SK-N-SH (cell line): ENCODE data around the gene DPEP2NB. TPM values are rescaled to one million over a fixed set of nuclear protein-coding genes. Genes with fewer than 3 reads are reported as not detected.

Experiments used
- CTCF ChIA-PET: fragments of 300-600, 350-600 bp; formaldehyde crosslinking; extraction: SDS; loops from one replicate; lab custom pipeline; 2021; lab: Yijun Ruan, JAX
- POLR2A ChIA-PET: fragments of 350-600 bp; sonication (Branson Sonifier 250); formaldehyde crosslinking; extraction: SDS; loops from one replicate; lab custom pipeline; 2020; ENCODE audit warnings: antibody characterized with exemption, inconsistent platforms; lab: Yijun Ruan, JAX
- DNase-seq: peaks from one replicate; pipeline ENCODE4 v3.0.0; 2012
- H2AFZ ChIP-seq: fragments of 200-600 bp; sonication (generic); 2 replicates; pipeline ENCODE4 v1.8.1; 2016; ENCODE audit warnings: antibody characterized with exemption, mild to moderate bottlenecking, low read depth
- H3F3A ChIP-seq: fragments of 200-600 bp; sonication (generic); replicated peaks from 2 replicates; pipeline ENCODE3; 2016; ENCODE audit warnings: antibody characterized with exemption, mild to moderate bottlenecking; ENCODE audit not compliant: insufficient read depth
- H3K27ac ChIP-seq, 2 experiments: fragments of 200-500 bp in 1 of 2; fragments of 200-600 bp in 1 of 2; sonication (Bioruptor generic) in 1 of 2; sonication (generic), shearing (Covaris generic) in 1 of 2; 2 replicates each; pipeline versions ENCODE4 v1.5.1 to v1.6.1; 2014 to 2016; ENCODE audit warnings: low read depth in 2 of 2, inconsistent platforms in 1 of 2, low read length in 1 of 2, mild to moderate bottlenecking in 1 of 2, mixed read lengths in 1 of 2
- H3K27me3 ChIP-seq: fragments of 200-600 bp; sonication (generic), shearing (Covaris generic); 2 replicates; pipeline ENCODE4 v1.6.1; 2016; ENCODE audit warnings: mixed run types; ENCODE audit not compliant: insufficient read depth
- H3K36me3 ChIP-seq, 2 experiments: fragments of 200-500 bp in 1 of 2; fragments of 200-600 bp in 1 of 2; sonication (Bioruptor generic) in 1 of 2; sonication (generic) in 1 of 2; replicated peaks in 1 of 2; 2 replicates each; pipeline versions ENCODE3 to v1.5.1; 2014 to 2016; ENCODE audit warnings: low read length in 1 of 2, mild to moderate bottlenecking in 1 of 2; ENCODE audit not compliant: insufficient read depth in 2 of 2, control insufficient read depth in 1 of 2
- H3K4me1 ChIP-seq, 2 experiments: fragments of 200-500 bp in 1 of 2; fragments of 200-600 bp in 1 of 2; sonication (Bioruptor generic) in 1 of 2; sonication (generic), shearing (Covaris generic) in 1 of 2; 2 replicates each; pipeline versions ENCODE4 v1.5.1 to v1.6.1; 2014 to 2016; ENCODE audit warnings: low read depth in 1 of 2, low read length in 1 of 2, mixed run types in 1 of 2; ENCODE audit not compliant: insufficient read depth in 2 of 2, control insufficient read depth in 1 of 2
- H3K4me2 ChIP-seq: fragments of 200-600 bp; sonication (generic), shearing (Covaris generic); 2 replicates; pipeline ENCODE4 v1.6.1; 2017; ENCODE audit warnings: mixed run types
- H3K4me3 ChIP-seq, 2 experiments: fragments of 200-500 bp in 1 of 2; fragments of 200-600 bp in 1 of 2; sonication (Bioruptor generic) in 1 of 2; sonication (generic), shearing (Covaris generic) in 1 of 2; 2 replicates each; pipeline versions ENCODE4 v1.5.1 to v1.8.1; 2014 to 2016; ENCODE audit warnings: low read depth in 2 of 2, inconsistent platforms in 1 of 2, low read length in 1 of 2, mild to moderate bottlenecking in 1 of 2, mixed read lengths in 1 of 2, moderate library complexity in 1 of 2
- H3K79me2 ChIP-seq: fragments of 200-600 bp; sonication (generic); 2 replicates; pipeline ENCODE4 v1.8.1; 2017; ENCODE audit warnings: mild to moderate bottlenecking; ENCODE audit not compliant: insufficient read depth
- H3K9ac ChIP-seq: fragments of 200-600 bp; sonication (generic); 2 replicates; pipeline ENCODE4 v1.6.1; 2017; ENCODE audit warnings: mixed run types
- H3K9me2 ChIP-seq: fragments of 200-600 bp; sonication (generic); 2 replicates; pipeline ENCODE4 v1.6.1; 2017; ENCODE audit warnings: mixed run types
- H3K9me3 ChIP-seq: fragments of 200-600 bp; sonication (generic); 2 replicates; pipeline ENCODE4 v1.6.1; 2017; ENCODE audit warnings: mixed run types, mild to moderate bottlenecking, moderate library complexity
- H4K20me1 ChIP-seq: fragments of 200-600 bp; sonication (generic); 2 replicates; pipeline ENCODE4 v1.6.1; 2017; ENCODE audit warnings: mild to moderate bottlenecking, mixed run types; ENCODE audit not compliant: insufficient read depth
- CHD2 ChIP-seq: fragments of 150-350 bp; IDR thresholded peaks from 2 replicates; pipeline ENCODE4 v1.6.1; 2018; ENCODE audit warnings: low read length; ENCODE audit not compliant: partially characterized antibody
- FOSL2 ChIP-seq: IDR thresholded peaks from 2 replicates; pipeline ENCODE4 v1.4.0; 2012; ENCODE audit warnings: low read depth, mild to moderate bottlenecking, moderate library complexity, borderline replicate concordance
- GABPA ChIP-seq: IDR thresholded peaks from 2 replicates; pipeline ENCODE4 v1.4.0; 2012; ENCODE audit warnings: low read depth, mild to moderate bottlenecking
- GATA2 ChIP-seq: sonication (generic); formaldehyde crosslinking; IDR thresholded peaks from 2 replicates; pipeline ENCODE4 v1.5.0; 2020; ENCODE audit warnings: mild to moderate bottlenecking, missing genetic modification reagents
- JUND ChIP-seq: IDR thresholded peaks from 2 replicates; pipeline ENCODE4 v1.4.0; 2012
- MEF2A ChIP-seq: IDR thresholded peaks from 2 replicates; pipeline ENCODE4 v1.4.0; 2012; ENCODE audit warnings: low read depth, borderline replicate concordance
- MXI1 ChIP-seq: IDR thresholded peaks from 2 replicates; pipeline ENCODE4 v1.6.1; 2012; ENCODE audit warnings: mild to moderate bottlenecking, low read depth, low read length, improper control_type of control experiment
- RXRA ChIP-seq: IDR thresholded peaks from 2 replicates; pipeline ENCODE4 v1.4.0; 2012; ENCODE audit warnings: low read depth, mild to moderate bottlenecking, borderline replicate concordance
- SIN3A ChIP-seq: IDR thresholded peaks from 2 replicates; pipeline ENCODE4 v1.6.1; 2012; ENCODE audit warnings: low read depth, mild to moderate bottlenecking, low read length, moderate library complexity, borderline replicate concordance
- TAF1 ChIP-seq: IDR thresholded peaks from 2 replicates; pipeline ENCODE4 v1.6.1; 2012; ENCODE audit warnings: low read depth, mild to moderate bottlenecking, low read length, moderate library complexity, borderline replicate concordance
- USF2 ChIP-seq: fragments of 150-350 bp; IDR thresholded peaks from 2 replicates; pipeline ENCODE4 v1.6.1; 2017; ENCODE audit warnings: antibody characterized with exemption, low read length, low read depth, borderline replicate concordance
- WGBS: methylation state at CpG from one replicate; pipeline ENCODE4 v1.1.6; 2017; ENCODE audit warnings: low lambda C conversion rate; 5-methylcytosine and 5-hydroxymethylcytosine counted together
- polyA plus RNA-seq, 3 experiments: library from polyadenylated mRNA; depleted of rRNA; stranded (reverse); fragments of >200 nt; gene quantifications; 2 replicates each; pipeline ENCODE4 v1.2.3, GENCODE V29; 2012
- TF ChIP-seq, protein P1 (sequence below): IDR thresholded peaks from 2 replicates; pipeline ENCODE4 v1.6.1; 2012; ENCODE audit warnings: mild to moderate bottlenecking, low read depth, low read length, moderate library complexity

The DPEP2NB gene
- polyA plus RNA-seq, 1 of the 3 experiments (the other 2 are of a cell fraction), result not detected

DNA sequence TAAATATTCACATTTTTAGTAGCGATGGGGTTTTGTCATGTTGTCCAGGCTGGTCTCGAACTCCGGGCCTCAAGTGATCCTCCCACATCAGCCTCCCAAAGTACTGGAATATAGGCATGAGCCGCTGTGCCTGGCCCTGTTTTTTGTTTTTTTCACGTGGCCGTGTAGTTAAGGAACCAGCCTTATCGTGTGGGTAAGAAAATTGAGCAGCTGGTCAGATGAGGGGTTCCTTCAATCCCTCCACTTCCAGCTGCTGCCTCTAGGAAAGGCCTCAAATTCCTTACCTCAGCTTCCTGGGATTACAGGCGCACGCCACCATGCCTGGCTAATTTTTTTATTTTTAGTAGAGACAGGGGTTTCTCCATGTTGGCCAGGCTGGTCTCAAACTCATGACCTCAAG, 10.5 kb downstream of the DPEP2NB start:
- ChIA-PET CTCF (interaction anchor here (1.0 to 2.6 kb wide), 4 partner anchors 11 to 79 kb away, joined by 3 to 14 read pairs (median 5); no protein-coding TSS in a partner anchor), POLR2A (no interaction called here)
- Histone ChIP-seq H3K4me3 (no peak overlapping the region), H3K27me3 (no peaks in the 10 kb centered on the region)
- no peak for TF ChIP-seq RXRA
- TF ChIP-seq, all 33 proteins: peak for 0
- Histone ChIP-seq H3K36me3 (no peaks in the 10 kb centered on the region), H2AFZ (no peak overlapping the region), H3K9ac (no peak overlapping the region), H4K20me1 (no peaks in the 10 kb centered on the region), H3K27ac (no peak overlapping the region), H3F3A (no peaks in the 10 kb centered on the region), H3K4me2 (no peak overlapping the region), H3K9me2 (no peaks in the 10 kb centered on the region), H3K9me3 (no peaks in the 10 kb centered on the region), H3K4me1 (no peaks in the 10 kb centered on the region), H3K79me2 (no peaks in the 10 kb centered on the region)
- no peak for DNase-seq
- 84% methylated on average over 9 of the region's 9 CpGs for WGBS

GRCh38 chr16:68003031-68003430, 12.7 kb downstream of the DPEP2NB start:
- no peak overlapping the region for H3K27ac ChIP-seq
- H4K20me1 ChIP-seq, result no peaks in the 10 kb centered on the region
- CTCF ChIA-PET, result interaction anchor here (0.7 to 2.0 kb wide), 5 partner anchors 9 to 251 kb away, joined by 3 to 9 read pairs (median 4); no protein-coding TSS in a partner anchor
- H3K4me2 ChIP-seq, result no peak overlapping the region
- no peaks in the 10 kb centered on the region for H3K36me3 ChIP-seq
- no peaks in the 10 kb centered on the region for H3K27me3 ChIP-seq
- WGBS, result 67% methylated on average over 4 of the region's 4 CpGs
- H3K9me3 ChIP-seq, result no peaks in the 10 kb centered on the region
- H3K9ac ChIP-seq, result no peak overlapping the region
- H3K4me3 ChIP-seq, result no peak overlapping the region
- no peak overlapping the region for H2AFZ ChIP-seq
- H3K79me2 ChIP-seq, result no peaks in the 10 kb centered on the region
- TF ChIP-seq SIN3A (no peak), JUND (no peak), FOSL2 (no peak), USF2 (no peak), MXI1 (no peak), RXRA (no peak), TAF1 (no peak), GABPA (no peak), GATA2 (no peak), MEF2A (no peak), CHD2 (no peak)
- TF ChIP-seq, protein P1, sequence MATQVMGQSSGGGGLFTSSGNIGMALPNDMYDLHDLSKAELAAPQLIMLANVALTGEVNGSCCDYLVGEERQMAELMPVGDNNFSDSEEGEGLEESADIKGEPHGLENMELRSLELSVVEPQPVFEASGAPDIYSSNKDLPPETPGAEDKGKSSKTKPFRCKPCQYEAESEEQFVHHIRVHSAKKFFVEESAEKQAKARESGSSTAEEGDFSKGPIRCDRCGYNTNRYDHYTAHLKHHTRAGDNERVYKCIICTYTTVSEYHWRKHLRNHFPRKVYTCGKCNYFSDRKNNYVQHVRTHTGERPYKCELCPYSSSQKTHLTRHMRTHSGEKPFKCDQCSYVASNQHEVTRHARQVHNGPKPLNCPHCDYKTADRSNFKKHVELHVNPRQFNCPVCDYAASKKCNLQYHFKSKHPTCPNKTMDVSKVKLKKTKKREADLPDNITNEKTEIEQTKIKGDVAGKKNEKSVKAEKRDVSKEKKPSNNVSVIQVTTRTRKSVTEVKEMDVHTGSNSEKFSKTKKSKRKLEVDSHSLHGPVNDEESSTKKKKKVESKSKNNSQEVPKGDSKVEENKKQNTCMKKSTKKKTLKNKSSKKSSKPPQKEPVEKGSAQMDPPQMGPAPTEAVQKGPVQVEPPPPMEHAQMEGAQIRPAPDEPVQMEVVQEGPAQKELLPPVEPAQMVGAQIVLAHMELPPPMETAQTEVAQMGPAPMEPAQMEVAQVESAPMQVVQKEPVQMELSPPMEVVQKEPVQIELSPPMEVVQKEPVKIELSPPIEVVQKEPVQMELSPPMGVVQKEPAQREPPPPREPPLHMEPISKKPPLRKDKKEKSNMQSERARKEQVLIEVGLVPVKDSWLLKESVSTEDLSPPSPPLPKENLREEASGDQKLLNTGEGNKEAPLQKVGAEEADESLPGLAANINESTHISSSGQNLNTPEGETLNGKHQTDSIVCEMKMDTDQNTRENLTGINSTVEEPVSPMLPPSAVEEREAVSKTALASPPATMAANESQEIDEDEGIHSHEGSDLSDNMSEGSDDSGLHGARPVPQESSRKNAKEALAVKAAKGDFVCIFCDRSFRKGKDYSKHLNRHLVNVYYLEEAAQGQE, result no peak
- DNase-seq, result no peak
- no peaks in the 10 kb centered on the region for H3K9me2 ChIP-seq
- no peaks in the 10 kb centered on the region for H3F3A ChIP-seq
- H3K4me1 ChIP-seq, result no peaks in the 10 kb centered on the region
- POLR2A ChIA-PET, result no interaction called here
